ENCODE results near the gene MEIS1.
"Not testable (repeated sequence)": the region's sequence is repeated elsewhere in the genome, so short reads cannot be mapped to it uniquely, and the experiment has no call there.

GRCh38 chr2:66391240-66391639 is 43.7 kb upstream of the MEIS1 start:
- TF ChIP-seq CTCF, POLR2A (IDR thresholded peaks at IDR 0.05): not testable (repeated sequence)

All from testis (tissue), 2 donors.